ENCODE measurements around the gene SYNRG. TPM values are rescaled to one million over a fixed set of nuclear protein-coding genes. Genes with fewer than 3 reads are reported as not detected.

Gene SYNRG
- polyA plus RNA-seq, 2 of the 4 experiments (the other 2 are of a cell fraction) = 13.1 to 17.4 TPM

DNA sequence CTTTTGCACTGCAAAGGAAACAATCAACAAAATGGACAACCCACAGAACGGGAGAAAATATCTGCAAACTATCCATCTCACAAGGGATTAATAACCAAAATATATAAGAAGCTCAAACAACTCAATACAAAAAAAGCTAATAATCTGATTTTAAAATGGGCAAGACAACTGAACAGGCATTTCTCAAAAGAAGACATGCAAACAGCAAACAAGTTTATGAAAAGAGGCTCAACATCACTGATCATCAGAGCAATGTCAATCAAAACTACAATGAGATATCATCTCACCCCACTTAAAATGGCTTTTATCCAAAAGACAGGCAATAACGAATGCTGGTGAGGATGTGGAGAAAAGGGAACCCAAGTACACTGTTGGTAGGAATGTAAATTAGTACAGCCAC, 34.8 kb downstream of the SYNRG start (continued):
- TF ChIP-seq RAD21 (conservative IDR thresholded peaks at IDR 0.05 in 1 of 2, IDR thresholded peaks at IDR 0.05 in 1 of 2) = no peak

DNA sequence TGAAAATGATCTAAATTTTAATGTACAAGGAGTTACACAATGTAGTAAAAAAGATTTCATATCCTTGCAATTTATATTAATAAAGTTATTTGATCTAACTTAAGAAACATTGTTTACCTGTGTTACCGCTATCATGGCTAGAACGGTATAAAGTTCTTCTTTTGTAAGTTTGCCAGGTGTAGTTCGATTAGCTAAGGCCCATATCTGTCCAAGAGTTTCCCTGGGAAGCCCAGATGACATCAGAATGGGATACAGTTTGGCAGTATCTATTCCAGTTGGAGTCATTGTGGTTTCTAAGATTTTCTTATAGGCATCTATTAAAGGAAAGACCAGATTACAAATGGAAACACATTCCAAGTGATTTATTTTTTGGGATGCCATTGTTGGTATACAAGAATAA, 37.5 kb downstream of the SYNRG start:
- TF ChIP-seq JUN (IDR thresholded peaks at IDR 0.05) = no peak
- no peak overlapping the region for H3K27ac ChIP-seq
- H3K4me3 ChIP-seq = no peak overlapping the region
- 85% methylated on average over 3 of the region's 3 CpGs for WGBS (ENCODE audit: missing lambda C conversion rate)
- DNase-seq (ENCODE audit: low read depth in 1 of 2, low spot score in 1 of 2) (no peak), ATAC-seq (no peak), FAIRE-seq (no peak)
- CTCF ChIA-PET = interaction anchor here (0.6 to 5.6 kb wide), 7 partner anchors 8 to 397 kb away, joined by 3 to 66 read pairs (median 5); no protein-coding TSS in a partner anchor
- H3K9me3 ChIP-seq = peaks cover 11% of the 10 kb centered on the region; the same call in 2 of the 3 replicates
- no peak overlapping the region for H3K4me2 ChIP-seq
- peaks cover 9% of the 10 kb centered on the region; the same call in 2 of the 3 replicates for H3K4me1 ChIP-seq
- POLR2A ChIA-PET = interaction anchor here (1.3 kb wide), 1 partner anchor 11 kb away, joined by 4 read pairs; no protein-coding TSS in a partner anchor

DNA sequence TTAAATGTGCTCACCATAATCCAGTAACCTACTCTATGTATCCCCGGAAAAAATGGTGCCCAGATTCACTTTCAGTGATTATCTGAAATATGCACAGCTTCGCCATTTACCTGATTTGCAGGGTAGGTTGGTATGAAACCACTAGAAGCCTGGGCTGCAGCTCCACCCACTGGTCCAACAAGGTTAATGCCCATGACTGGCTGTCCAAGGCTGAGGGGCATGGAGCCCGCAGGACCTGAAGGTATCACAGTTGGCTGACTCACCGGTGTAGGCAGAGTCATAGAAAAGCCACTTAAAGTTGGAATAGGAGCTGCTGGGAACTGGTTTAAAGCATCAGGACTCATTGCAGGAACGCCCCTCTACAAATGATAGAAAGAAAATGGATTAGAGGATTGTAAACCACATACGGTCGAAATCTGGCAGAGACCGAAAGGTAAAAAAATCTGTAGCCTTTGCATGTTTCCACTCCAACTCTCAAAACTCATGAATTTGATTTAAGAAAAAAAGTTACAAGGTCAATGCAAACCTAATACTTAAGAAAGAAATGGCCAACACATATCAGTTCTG, 38.6 kb downstream of the SYNRG start:
- ATAC-seq = peak; percentile 100
- 73% methylated on average over 8 of the region's 8 CpGs for WGBS (ENCODE audit: missing lambda C conversion rate)
- CTCF ChIA-PET = interaction anchor here (0.6 to 5.6 kb wide), 34 partner anchors 8 to 941 kb away, joined by 3 to 66 read pairs (median 4); partner anchors contain the start of genes DDX52 and SYNRG
- Histone ChIP-seq H3K27ac (no peak overlapping the region), H3K9me3 (peaks cover 11% of the 10 kb centered on the region; the same call in 2 of the 3 replicates), H3K4me1 (peaks cover 4% of the 10 kb centered on the region; the same call in 1 of the 3 replicates), H3K4me3 (no peak overlapping the region), H3K4me2 (no peak overlapping the region)
- no peak for TF ChIP-seq FOSL2 (IDR thresholded peaks at IDR 0.05)
- peak; percentile 46; the same call in 1 of the 2 replicates for TF ChIP-seq FOSL2 (CRISPR knock-in tag; IDR thresholded peaks at IDR 0.05)
- peak; percentile 45; the same call in 2 of the 3 replicates for TF ChIP-seq SMC3 (IDR thresholded peaks at IDR 0.05)
- TF ChIP-seq RAD21 (conservative IDR thresholded peaks at IDR 0.05 in 1 of 2, IDR thresholded peaks at IDR 0.05 in 1 of 2) = peak; percentile 66 to 82
- no peak for TF ChIP-seq FOSB (CRISPR knock-in tag; IDR thresholded peaks at IDR 0.05)
- TF ChIP-seq, protein P1, sequence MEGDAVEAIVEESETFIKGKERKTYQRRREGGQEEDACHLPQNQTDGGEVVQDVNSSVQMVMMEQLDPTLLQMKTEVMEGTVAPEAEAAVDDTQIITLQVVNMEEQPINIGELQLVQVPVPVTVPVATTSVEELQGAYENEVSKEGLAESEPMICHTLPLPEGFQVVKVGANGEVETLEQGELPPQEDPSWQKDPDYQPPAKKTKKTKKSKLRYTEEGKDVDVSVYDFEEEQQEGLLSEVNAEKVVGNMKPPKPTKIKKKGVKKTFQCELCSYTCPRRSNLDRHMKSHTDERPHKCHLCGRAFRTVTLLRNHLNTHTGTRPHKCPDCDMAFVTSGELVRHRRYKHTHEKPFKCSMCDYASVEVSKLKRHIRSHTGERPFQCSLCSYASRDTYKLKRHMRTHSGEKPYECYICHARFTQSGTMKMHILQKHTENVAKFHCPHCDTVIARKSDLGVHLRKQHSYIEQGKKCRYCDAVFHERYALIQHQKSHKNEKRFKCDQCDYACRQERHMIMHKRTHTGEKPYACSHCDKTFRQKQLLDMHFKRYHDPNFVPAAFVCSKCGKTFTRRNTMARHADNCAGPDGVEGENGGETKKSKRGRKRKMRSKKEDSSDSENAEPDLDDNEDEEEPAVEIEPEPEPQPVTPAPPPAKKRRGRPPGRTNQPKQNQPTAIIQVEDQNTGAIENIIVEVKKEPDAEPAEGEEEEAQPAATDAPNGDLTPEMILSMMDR (IDR thresholded peaks at IDR 0.05) = peak; percentile 68
- POLR2A ChIA-PET = interaction anchor here (1.1 to 1.3 kb wide), 2 partner anchors 10 to 39 kb away, joined by 3 to 4 read pairs; partner anchors contain the start of gene SYNRG
- no peak for FAIRE-seq
- DNase-seq (ENCODE audit: low read depth in 1 of 2, low spot score in 1 of 2) = peak; percentile 81 to 87

DNA sequence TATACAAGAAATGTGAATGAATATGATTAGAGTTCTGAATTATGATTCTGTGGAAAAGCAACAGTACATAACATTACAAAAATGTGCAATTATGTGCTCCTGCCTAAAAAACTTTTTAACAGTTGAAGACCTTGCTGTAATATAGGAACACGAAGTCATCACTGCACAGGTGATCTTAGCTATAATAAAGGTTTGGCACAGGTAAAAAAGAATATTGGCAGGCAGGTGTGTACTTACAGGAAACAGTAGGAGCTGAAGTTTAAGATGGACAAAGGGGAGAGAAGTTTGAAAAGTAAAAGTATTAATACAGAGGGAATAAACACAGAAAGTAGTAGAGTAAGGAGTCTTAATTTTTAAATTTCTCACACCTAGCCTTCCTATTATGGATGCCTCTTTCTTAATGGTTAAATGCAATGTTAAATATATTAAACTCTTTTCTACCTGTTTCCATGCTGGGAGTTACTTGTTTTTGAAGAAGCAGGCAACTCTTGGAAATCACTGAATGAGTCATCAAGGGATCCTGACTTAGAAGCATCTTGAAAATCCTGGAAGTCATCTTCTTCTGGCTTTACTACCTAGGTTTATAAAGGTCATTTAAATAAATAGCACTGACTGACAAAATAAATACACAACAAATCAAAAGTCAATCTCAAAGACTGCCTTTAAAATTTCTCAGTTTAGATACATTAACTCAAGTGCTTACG, 40.7 kb downstream of the SYNRG start:
- no peak for ATAC-seq
- ChIA-PET CTCF (interaction anchor here (0.6 to 5.6 kb wide), 6 partner anchors 12 to 248 kb away, joined by 3 to 66 read pairs (median 6); partner anchors contain the start of genes DUSP14 and SYNRG), POLR2A (interaction anchor here (0.6 kb wide), 1 partner anchor 13 kb away, joined by 3 read pairs; no protein-coding TSS in a partner anchor)
- no peaks in the 10 kb centered on the region for H3K9me3 ChIP-seq
- no peak overlapping the region for H3K4me3 ChIP-seq
- peaks cover 4% of the 10 kb centered on the region; the same call in 1 of the 3 replicates for H3K4me1 ChIP-seq
- FAIRE-seq = no peak
- H3K27ac ChIP-seq = no peak overlapping the region
- WGBS (ENCODE audit: missing lambda C conversion rate) = 92% methylated on average over 2 of the region's 2 CpGs
- no peak for TF ChIP-seq FOSL2 (IDR thresholded peaks at IDR 0.05)
- peak; percentile 74 for TF ChIP-seq FOSL2 (CRISPR knock-in tag; IDR thresholded peaks at IDR 0.05)
- TF ChIP-seq, protein P2, sequence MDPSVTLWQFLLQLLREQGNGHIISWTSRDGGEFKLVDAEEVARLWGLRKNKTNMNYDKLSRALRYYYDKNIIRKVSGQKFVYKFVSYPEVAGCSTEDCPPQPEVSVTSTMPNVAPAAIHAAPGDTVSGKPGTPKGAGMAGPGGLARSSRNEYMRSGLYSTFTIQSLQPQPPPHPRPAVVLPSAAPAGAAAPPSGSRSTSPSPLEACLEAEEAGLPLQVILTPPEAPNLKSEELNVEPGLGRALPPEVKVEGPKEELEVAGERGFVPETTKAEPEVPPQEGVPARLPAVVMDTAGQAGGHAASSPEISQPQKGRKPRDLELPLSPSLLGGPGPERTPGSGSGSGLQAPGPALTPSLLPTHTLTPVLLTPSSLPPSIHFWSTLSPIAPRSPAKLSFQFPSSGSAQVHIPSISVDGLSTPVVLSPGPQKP (IDR thresholded peaks at IDR 0.05; ENCODE audit: low read depth, low read length) = no peak
- no peak for DNase-seq (ENCODE audit: low read depth in 1 of 2, low spot score in 1 of 2)
- H3K4me2 ChIP-seq = no peak overlapping the region

DNA sequence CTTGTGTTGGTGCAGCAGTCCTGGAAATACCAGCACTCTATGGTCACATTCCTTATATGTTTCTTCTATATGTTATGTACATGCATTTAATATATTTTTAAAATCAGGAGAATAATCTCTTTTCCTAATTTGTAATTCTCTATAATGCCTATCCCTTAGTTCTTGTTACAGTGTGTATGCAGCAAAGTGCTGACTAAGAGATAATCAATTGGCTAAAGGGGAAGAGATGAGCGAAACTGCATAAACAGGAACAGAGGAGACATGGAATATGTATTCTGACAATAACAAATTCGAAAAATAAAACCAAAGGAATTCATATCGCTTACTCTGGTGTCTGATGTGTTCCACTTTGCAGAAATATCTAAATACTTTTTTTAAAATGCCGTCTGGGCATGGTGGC, 41.7 kb downstream of the SYNRG start:
- no peak for FAIRE-seq
- WGBS (ENCODE audit: missing lambda C conversion rate) = 78% methylated on average over 4 of the region's 4 CpGs
- TF ChIP-seq MAFK (IDR thresholded peaks at IDR 0.05; ENCODE audit: partially characterized antibody) (peak; percentile 92), RNF2 (IDR thresholded peaks at IDR 0.05; ENCODE audit: borderline replicate concordance, low read depth) (no peak)
- ChIA-PET POLR2A (no interaction called here), CTCF (interaction anchor here (1.0 to 5.6 kb wide), 2 partner anchors 11 to 193 kb away, joined by 3 to 66 read pairs; no protein-coding TSS in a partner anchor)
- H3K4me2 ChIP-seq = no peak overlapping the region
- peaks cover 4% of the 10 kb centered on the region; the same call in 1 of the 3 replicates for H3K4me1 ChIP-seq
- no peak for ATAC-seq
- no peaks in the 10 kb centered on the region for H3K9me3 ChIP-seq
- no peak overlapping the region for H3K27ac ChIP-seq
- no peak overlapping the region for H3K4me3 ChIP-seq
- DNase-seq (ENCODE audit: low read depth in 1 of 2, low spot score in 1 of 2) = no peak

Measured in A549 (cell line).